Bronchial epithelial cell (primary cell): ENCODE data around the gene RLN3. TPM values are rescaled to one million over a fixed set of nuclear protein-coding genes. Genes with fewer than 3 reads are reported as not detected.
"Not testable (repeated sequence)": the region's sequence is repeated elsewhere in the genome, so short reads cannot be mapped to it uniquely, and the experiment has no call there.

ENCODE experiments used
- DNase-seq: peaks from one replicate; pipeline ENCODE4 v3.0.0-alpha.2; 2010; ENCODE audit warnings: low read depth
- FAIRE-seq: peaks from 2 replicates; lab custom pipeline; 2011; peaks lifted over from hg19 to GRCh38; lab: Jason Lieb, UNC
- H3K27me3 ChIP-seq: 2 replicates; pipeline ENCODE4 v1.5.1; 2011; ENCODE audit warnings: low read length; ENCODE audit not compliant: control insufficient read depth, insufficient read depth
- H3K36me3 ChIP-seq: 2 replicates; pipeline ENCODE4 v1.5.1; 2011; ENCODE audit warnings: low read length; ENCODE audit not compliant: control insufficient read depth, insufficient read depth
- H3K4me3 ChIP-seq: 2 replicates; pipeline ENCODE4 v1.5.1; 2011; ENCODE audit warnings: mild to moderate bottlenecking, low read depth, low read length, control low read depth
- total RNA-seq: library from RNA; depleted of rRNA; stranded (reverse); fragments of >200 nt; gene quantifications from 2 replicates; pipeline ENCODE4 v1.2.1, GENCODE V29; 2014
- TF ChIP-seq, protein P1 (sequence below): IDR thresholded peaks from 2 replicates; pipeline ENCODE4 v1.5.1; 2011; ENCODE audit warnings: mild to moderate bottlenecking, moderate library complexity, low read length, control low read depth, inconsistent platforms; ENCODE audit not compliant: insufficient read depth, severe bottlenecking

RLN3 gene
- total RNA-seq, 1 donor from 2014 or later = not detected

GRCh38 chr19:14048443-14049153 lies 20.6 kb downstream of the RLN3 start:
- no peak for FAIRE-seq
- TF ChIP-seq, protein P1, sequence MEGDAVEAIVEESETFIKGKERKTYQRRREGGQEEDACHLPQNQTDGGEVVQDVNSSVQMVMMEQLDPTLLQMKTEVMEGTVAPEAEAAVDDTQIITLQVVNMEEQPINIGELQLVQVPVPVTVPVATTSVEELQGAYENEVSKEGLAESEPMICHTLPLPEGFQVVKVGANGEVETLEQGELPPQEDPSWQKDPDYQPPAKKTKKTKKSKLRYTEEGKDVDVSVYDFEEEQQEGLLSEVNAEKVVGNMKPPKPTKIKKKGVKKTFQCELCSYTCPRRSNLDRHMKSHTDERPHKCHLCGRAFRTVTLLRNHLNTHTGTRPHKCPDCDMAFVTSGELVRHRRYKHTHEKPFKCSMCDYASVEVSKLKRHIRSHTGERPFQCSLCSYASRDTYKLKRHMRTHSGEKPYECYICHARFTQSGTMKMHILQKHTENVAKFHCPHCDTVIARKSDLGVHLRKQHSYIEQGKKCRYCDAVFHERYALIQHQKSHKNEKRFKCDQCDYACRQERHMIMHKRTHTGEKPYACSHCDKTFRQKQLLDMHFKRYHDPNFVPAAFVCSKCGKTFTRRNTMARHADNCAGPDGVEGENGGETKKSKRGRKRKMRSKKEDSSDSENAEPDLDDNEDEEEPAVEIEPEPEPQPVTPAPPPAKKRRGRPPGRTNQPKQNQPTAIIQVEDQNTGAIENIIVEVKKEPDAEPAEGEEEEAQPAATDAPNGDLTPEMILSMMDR = peak; percentile 87
- Histone ChIP-seq H3K27me3 (no peaks in the 10 kb centered on the region), H3K36me3 (no peaks in the 10 kb centered on the region), H3K4me3 (no peak overlapping the region)
- DNase-seq = peak; percentile 21

DNA sequence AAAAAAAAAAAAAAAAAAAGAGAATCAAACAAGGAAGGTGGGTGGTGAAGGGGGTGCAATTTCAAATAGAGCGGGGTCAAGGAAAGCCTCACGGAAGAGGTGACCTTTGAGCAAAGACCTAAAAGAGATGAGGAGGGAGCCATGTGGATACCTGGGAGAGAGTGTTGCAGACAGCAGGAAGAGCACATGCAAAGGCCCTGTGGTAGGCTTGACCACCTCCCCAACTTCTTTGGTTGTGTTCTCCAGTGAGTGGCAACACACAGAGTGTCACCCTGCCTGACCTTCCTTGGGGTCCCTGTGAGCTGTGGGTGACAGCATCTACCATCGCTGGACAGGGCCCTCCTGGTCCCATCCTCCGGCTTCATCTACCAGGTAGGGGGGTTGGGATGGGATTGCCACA lies 22.6 kb downstream of the RLN3 start:
- TF ChIP-seq, protein P1 = no peak
- no peak for DNase-seq
- no peak overlapping the region for H3K4me3 ChIP-seq
- no peaks in the 10 kb centered on the region for H3K36me3 ChIP-seq
- FAIRE-seq = no peak
- H3K27me3 ChIP-seq = no peaks in the 10 kb centered on the region

GRCh38 chr19:14050961-14051360 lies 23.0 kb downstream of the RLN3 start:
- H3K36me3 ChIP-seq, FAIRE-seq, H3K27me3 ChIP-seq, DNase-seq, H3K4me3 ChIP-seq: not testable (repeated sequence)

- Histone ChIP-seq H3K4me3 (no peak overlapping the region), H3K27me3 (no peaks in the 10 kb centered on the region), H3K36me3 (no peaks in the 10 kb centered on the region)
- FAIRE-seq = no peak
- DNase-seq = no peak
- TF ChIP-seq, protein P1 = no peak
These were observed 24.0 kb downstream of the RLN3 start for GRCh38 chr19:14051980-14052379.

- Histone ChIP-seq H3K4me3 (no peak overlapping the region), H3K27me3 (no peaks in the 10 kb centered on the region), H3K36me3 (no peaks in the 10 kb centered on the region)
- TF ChIP-seq, protein P1 = no peak
- FAIRE-seq (no peak), DNase-seq (no peak)
These were observed 24.5 kb downstream of the RLN3 start for GRCh38 chr19:14052470-14052869.

DNA sequence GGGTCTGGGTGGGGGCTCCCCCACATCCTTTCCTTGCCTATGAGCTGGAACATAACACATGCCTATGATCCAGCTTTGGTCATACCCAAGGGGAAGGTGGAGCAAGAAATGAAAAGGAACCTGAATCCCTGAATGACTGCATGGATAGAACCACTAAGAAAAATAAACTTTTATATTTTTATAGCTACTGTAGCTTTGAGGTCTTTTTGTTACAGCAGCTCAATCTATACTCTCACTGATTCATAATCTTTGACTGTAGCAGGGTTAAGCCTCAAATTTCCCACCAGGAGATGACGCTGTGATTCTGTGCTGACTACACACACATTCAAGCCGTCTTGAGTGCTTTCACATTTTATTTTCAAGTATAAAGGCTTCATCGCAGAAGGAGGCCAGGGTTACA lies 25.1 kb downstream of the RLN3 start:
- TF ChIP-seq, protein P1 = no peak
- Histone ChIP-seq H3K4me3 (no peak overlapping the region), H3K27me3 (no peaks in the 10 kb centered on the region), H3K36me3 (no peaks in the 10 kb centered on the region)
- DNase-seq (no peak), FAIRE-seq (no peak)
